GM18511 (cell line): Measurements from ENCODE around the gene MMRN2.
"Not testable (repeated sequence)": the region's sequence is repeated elsewhere in the genome, so short reads cannot be mapped to it uniquely, and the experiment has no call there.

Source experiments
- ATAC-seq: cut with Tn5 transposase; IDR thresholded peaks from one replicate; pipeline ENCODE4 v1.9.1; 2021; ENCODE audit warnings: mild to moderate bottlenecking, moderate library complexity; ENCODE audit not compliant: unreplicated experiment

The MMRN2 gene

DNA sequence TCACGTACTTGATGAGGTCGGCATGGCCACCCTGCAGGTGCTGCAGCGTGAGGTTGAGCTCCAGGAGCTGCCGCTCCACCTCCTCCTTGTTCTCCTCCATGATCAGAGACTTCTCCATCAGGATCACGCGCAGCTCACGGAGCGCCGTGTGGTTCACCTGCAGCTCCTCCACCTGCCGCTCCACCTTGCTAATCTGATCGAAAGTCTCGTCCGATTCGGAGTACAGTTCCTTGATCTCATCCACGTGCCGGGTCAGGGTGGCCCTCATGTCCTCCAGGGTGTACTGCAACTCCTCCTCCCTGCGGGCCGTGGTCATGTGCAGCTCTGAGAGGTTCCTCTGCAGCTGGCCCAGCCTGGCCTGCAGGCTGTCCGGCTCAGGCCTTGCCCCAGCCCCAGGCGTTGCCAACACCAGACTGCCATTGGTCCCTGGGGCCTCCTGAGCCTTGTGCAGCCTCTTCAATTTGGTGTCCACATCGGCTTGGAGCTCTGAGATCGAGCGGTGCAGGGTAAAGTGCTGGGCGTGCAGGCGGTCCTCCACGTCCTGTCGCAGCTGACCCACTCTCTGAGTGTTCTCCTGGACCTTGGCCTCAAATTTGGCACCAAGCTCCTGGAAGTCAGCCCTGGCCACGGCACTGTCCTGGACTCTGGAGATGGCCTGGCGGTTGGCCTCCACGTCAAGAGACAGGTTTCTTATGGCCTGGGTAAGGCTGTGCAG is 13.9 kb downstream of the MMRN2 start:
- ATAC-seq: no peak

DNA sequence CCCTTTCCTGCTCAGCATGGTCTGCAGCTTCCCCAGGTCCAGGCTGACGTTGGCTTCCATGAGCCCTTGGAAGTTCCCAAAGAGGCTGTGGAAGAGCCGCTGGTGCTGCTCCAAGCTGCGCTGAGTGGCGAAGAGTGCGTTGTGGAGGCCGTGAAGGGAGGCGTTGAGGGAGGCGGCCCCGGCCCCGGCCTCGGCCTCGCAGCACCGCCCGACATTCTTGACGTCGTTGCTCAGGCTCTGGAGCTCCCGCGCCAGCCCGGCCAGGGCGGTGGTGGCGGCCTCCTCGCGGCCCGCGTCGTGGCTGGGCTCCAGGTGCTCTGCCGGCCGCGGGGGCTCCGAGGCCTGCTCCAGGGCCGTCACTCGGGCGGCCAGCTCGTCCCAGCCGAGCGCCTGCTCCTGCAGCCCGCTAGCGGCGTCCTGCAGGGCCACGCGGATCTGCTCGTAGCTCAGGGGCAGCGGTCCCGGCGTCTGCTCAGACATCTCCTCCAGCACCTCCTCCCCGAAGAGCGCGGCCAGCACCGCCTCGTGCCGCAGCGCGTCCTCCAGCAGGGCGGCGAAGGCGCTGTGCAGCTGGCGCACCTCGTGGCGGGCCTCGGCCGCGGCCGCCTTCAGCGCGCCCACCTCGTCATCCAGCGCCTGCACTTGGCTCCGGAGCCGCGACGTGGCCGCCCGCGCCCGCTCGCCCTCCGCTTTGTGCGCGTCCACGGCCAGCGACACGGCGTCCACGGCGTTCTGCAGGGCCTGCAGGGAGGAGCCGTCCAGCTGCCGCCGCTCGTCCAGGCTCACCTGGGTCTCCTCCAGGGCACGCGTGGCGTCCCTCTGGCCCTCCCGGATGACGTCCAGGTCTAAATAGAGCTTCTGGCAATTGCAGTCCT is 14.7 kb downstream of the MMRN2 start:
- no peak for ATAC-seq

GRCh38 chr10:86941991-86942421 is 15.4 kb downstream of the MMRN2 start:
- no peak for ATAC-seq

DNA sequence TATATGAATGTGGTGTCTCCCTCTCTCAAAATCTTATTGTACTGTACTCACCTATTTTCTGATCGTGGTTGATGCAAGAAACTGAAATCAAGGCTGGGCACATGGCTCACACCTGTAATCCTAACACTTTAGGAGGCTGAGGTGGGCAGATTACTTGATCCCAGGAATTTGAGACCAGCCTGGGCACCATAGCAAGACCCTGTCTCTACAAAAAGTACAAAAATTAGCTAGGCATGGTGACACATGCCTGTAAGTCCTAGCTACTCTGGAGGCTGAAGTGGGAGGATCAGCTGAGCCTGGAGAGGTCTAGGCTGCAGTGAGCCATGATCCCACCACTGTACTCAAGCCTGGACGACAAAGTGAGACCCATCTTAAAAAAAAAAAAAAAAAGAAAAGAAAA is 16.0 kb downstream of the MMRN2 start:
- no peak for ATAC-seq

DNA sequence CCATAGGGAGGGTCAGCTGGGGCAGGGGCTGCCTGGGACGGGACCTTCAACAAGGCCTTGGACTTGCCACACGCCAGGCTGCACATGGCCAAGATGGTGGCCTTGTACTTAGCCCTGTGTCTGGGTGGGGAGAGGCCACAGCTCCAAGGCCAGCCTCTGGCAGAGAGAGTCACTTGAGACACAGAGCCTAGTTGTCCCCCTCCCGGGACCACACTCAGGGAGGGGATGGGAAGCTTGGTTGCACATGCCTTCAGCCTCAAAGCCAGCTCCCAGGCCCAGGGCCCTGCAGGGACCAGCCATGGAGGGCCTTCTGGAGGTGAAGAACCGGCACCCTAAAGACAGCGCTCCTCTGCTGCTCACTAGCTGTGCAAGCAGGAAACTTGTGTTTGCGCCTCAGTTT is 16.7 kb downstream of the MMRN2 start:
- no peak for ATAC-seq

- not testable (repeated sequence) for ATAC-seq
These were observed 17.3 kb downstream of the MMRN2 start for GRCh38 chr10:86940076-86940475.

DNA sequence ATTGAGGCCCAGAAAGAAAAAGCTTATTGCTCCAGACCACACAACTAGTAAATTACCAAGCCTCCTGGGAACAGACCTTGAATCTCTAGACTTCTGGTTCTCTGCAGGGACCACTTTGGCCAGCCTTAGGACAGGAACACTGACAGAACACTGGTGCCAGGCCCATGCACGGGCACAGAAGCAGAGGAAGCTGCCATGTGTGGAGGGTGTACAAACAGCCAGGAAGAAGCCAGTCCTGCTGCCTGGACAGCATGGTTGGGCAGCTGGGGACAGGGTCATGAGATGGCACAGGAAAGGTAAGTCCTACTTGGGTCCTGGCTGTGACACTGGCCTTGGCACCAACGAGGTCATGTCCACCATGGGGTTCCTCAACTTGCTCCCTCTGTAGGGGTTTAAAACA is 19.2 kb downstream of the MMRN2 start:
- ATAC-seq: no peak

- no peak for ATAC-seq
These were observed 19.8 kb downstream of the MMRN2 start for GRCh38 chr10:86937502-86938154.

- no peak for ATAC-seq
These were observed 20.5 kb downstream of the MMRN2 start for GRCh38 chr10:86936661-86937501.

GRCh38 chr10:86934162-86934711 is 23.2 kb downstream of the MMRN2 start:
- not testable (repeated sequence) for ATAC-seq

DNA sequence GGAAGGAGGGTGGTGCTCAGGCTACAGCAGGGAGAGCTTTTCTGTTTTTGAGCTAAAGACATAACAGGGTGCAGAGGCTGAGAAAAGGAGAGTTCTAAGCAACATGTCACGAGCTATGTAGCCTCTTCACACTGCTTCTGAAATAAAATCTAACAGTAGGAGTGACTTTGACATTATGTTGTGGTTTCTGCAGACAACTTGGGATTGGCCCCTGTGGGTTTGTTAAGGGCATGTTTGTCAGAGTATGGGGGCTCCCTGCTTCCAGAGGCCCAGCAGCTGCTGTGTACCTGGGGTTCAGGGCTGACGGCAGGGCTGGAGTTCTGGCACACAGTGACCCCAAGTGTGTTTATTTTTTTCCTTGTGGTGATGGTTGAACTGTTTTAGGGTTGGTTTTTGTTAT is 24.7 kb downstream of the MMRN2 start:
- ATAC-seq: no peak

DNA sequence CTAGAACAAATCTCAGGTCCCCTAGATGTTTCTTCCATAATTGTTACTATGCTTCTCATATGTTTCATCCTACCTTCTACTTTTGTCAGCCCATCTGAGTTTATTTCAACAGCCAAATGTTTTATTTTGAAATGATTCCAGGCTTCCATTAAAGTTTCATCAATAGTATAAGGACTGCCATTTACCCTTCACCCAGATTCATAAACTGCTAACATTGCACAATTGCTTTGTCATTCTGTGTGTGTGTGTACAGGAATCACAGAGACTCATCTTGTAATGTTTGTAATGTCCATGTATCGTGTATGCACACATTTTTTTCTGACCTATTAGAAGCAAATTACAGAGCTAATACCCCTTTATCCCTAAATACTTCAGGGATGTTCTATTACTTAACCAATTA is 25.5 kb downstream of the MMRN2 start:
- ATAC-seq: no peak

- no peak for ATAC-seq
These were observed 27.7 kb downstream of the MMRN2 start for GRCh38 chr10:86929468-86930380.

- ATAC-seq: no peak
These were observed 34.9 kb downstream of the MMRN2 start for GRCh38 chr10:86922553-86922961.

DNA sequence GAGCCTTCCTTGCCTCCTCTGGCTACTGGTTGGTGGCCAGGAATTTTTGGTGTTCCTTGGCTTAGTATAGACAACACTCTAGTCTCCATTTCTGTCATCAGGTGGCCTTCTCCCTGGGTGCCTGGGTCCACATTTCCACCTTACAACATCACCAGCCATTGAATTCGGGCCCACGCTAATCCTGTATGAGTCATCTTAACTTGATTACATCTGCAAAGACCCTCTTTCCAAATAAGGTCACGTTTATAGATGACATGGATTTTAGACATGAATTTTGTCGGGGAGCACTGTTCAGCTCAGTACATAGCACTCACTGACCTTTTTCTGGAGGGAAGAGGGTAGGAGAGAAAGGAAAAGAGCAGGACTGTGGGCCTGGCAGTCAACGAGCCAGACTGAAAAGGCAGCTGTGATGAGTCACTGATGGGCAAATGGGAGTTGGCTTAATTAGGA is 39.4 kb downstream of the MMRN2 start:
- ATAC-seq: no peak

- no peak for ATAC-seq
These were observed 42.7 kb downstream of the MMRN2 start for GRCh38 chr10:86914734-86915133.

DNA sequence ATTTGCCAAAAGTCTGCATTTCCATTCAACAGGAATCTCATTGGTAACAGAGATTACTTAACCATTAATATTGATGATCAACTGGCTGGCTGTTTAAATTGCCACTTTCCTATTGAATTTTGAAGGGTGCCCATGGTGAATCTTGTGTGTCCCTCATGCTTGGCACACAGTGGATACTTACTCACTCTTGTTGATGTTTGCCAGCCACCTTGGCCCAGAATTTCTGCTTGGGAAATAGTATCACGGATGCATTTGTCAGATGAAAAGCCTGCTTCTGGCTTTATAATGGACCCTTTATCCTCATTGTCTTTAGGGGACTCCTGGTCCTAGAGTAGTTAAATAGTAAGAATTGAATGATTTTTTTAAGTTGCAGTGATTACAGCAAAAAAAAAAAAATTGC is 52.0 kb downstream of the MMRN2 start:
- no peak for ATAC-seq

- no peak for ATAC-seq
These were observed 52.8 kb downstream of the MMRN2 start for GRCh38 chr10:86904600-86904999.

DNA sequence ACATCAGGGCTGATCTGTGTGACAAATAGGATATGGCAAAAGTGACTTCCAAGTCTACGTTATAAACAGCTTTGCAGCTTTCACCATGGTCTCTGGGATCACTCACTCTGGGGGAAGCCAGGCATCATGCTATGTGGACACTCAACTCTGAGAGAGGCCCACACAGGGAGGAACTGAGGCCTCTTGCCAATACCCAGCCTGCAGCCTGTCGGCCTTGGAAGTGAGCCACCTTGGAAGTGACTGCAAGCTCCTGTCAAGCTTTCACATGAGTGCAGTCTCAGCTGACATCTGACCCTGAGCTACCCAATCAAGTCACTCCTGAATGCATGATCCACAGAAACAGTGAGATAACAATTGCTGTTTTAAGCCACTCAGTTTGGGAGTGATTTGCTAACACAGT is 56.5 kb downstream of the MMRN2 start:
- no peak for ATAC-seq
